Neural cell (in vitro differentiated cells): Measurements from ENCODE around the gene SLC7A6OS. TPM values are rescaled to one million over a fixed set of nuclear protein-coding genes. Genes with fewer than 3 reads are reported as not detected.
A peak's percentile ranks its signal among the peaks of the same experiment; 100 is the strongest.

Source experiments
- H2AFZ ChIP-seq: fragments of 200-600, 300-800 bp; sonication (generic), shearing (Covaris generic); 2 replicates; pipeline ENCODE4 v1.6.0; 2014; ENCODE audit warnings: low read depth, mild to moderate bottlenecking, antibody characterized with exemption, low read length, moderate library complexity
- H3F3A ChIP-seq: fragments of 200-600 bp; shearing (Covaris generic); 2 replicates; pipeline ENCODE4 v1.6.1; 2016; ENCODE audit warnings: mild to moderate bottlenecking, moderate library complexity, mixed read lengths, antibody characterized with exemption, low read length; ENCODE audit not compliant: insufficient read depth, poor library complexity, severe bottlenecking
- H3K27ac ChIP-seq: fragments of 200-600, 300-800 bp; sonication (generic), shearing (Covaris generic); 2 replicates; pipeline ENCODE4 v1.5.1; 2014; ENCODE audit warnings: mild to moderate bottlenecking, low read length, moderate library complexity
- H3K27me3 ChIP-seq: fragments of 300-800, 200-600 bp; sonication (generic), shearing (Covaris generic); 2 replicates; pipeline ENCODE4 v1.6.0; 2014; ENCODE audit warnings: mild to moderate bottlenecking, low read depth, low read length, moderate library complexity; ENCODE audit not compliant: insufficient read depth
- H3K36me3 ChIP-seq: fragments of 300-800, 200-600 bp; sonication (generic), shearing (Covaris generic); 2 replicates; pipeline ENCODE4 v1.5.1; 2014; ENCODE audit warnings: mild to moderate bottlenecking, antibody characterized with exemption, low read length, moderate library complexity; ENCODE audit not compliant: insufficient read depth
- H3K4me2 ChIP-seq: fragments of 300-800, 200-600 bp; sonication (generic), shearing (Covaris generic); 2 replicates; pipeline ENCODE4 v1.6.0; 2014; ENCODE audit warnings: mild to moderate bottlenecking, low read length
- H3K4me3 ChIP-seq: fragments of 300-800, 200-600 bp; sonication (generic), shearing (Covaris generic); 2 replicates; pipeline ENCODE4 v1.5.1; 2014; ENCODE audit warnings: mild to moderate bottlenecking, low read length, moderate library complexity
- H3K79me2 ChIP-seq: fragments of 200-600 bp; shearing (Covaris generic); replicated peaks from 2 replicates; pipeline ENCODE4 v1.6.0; 2014; ENCODE audit warnings: mild to moderate bottlenecking, low read length, moderate library complexity; ENCODE audit not compliant: insufficient read depth
- H3K9ac ChIP-seq: fragments of 300-800, 200-600 bp; sonication (generic), shearing (Covaris generic); 2 replicates; pipeline ENCODE4 v1.6.1; 2016; ENCODE audit warnings: mild to moderate bottlenecking, low read length, mixed read lengths
- H3K9me2 ChIP-seq: fragments of 200-600 bp; shearing (Covaris generic); 2 replicates; pipeline ENCODE4 v1.6.1; 2016; ENCODE audit warnings: mild to moderate bottlenecking, low read length, mixed read lengths; ENCODE audit not compliant: insufficient read depth
- H3K9me3 ChIP-seq: fragments of 200-600, 300-800 bp; sonication (generic), shearing (Covaris generic); 2 replicates; pipeline ENCODE4 v1.6.1; 2016; ENCODE audit warnings: mild to moderate bottlenecking, mixed run types, low read length, moderate library complexity, mixed read lengths
- H4K20me1 ChIP-seq: fragments of 200-600 bp; shearing (Covaris generic); 2 replicates; pipeline ENCODE4 v1.6.1; 2016; ENCODE audit warnings: mild to moderate bottlenecking, mixed run types; ENCODE audit not compliant: insufficient read depth
- EP300 ChIP-seq: fragments of 450-650 bp; conservative IDR thresholded peaks from 2 replicates; pipeline ENCODE4 v1.6.1; 2014; ENCODE audit warnings: antibody characterized with exemption, mild to moderate bottlenecking, moderate library complexity; ENCODE audit not compliant: poor library complexity, severe bottlenecking
- EZH2 ChIP-seq: fragments of 200-600, 300-800 bp; shearing (Covaris generic), sonication (generic); IDR thresholded peaks from 2 replicates; pipeline ENCODE4 v1.6.1; 2014; ENCODE audit warnings: antibody characterized with exemption, low read length, borderline replicate concordance, mild to moderate bottlenecking; ENCODE audit not compliant: insufficient read depth, poor library complexity, severe bottlenecking
- MXI1 ChIP-seq: fragments of 450-650 bp; conservative IDR thresholded peaks from 2 replicates; pipeline ENCODE4 v1.6.1; 2014; ENCODE audit warnings: antibody characterized with exemption, mild to moderate bottlenecking; ENCODE audit not compliant: poor library complexity, severe bottlenecking
- POLR2AphosphoS5 ChIP-seq: IDR thresholded peaks from 2 replicates; pipeline ENCODE4 v1.6.1; 2012
- RAD21 ChIP-seq: fragments of 450-650 bp; conservative IDR thresholded peaks from 2 replicates; pipeline ENCODE4 v1.6.1; 2014; ENCODE audit warnings: antibody characterized with exemption, mild to moderate bottlenecking, moderate library complexity
- SMC3 ChIP-seq: fragments of 450-650 bp; conservative IDR thresholded peaks from 2 replicates; pipeline ENCODE4 v1.6.1; 2014; ENCODE audit warnings: antibody characterized with exemption, mild to moderate bottlenecking, moderate library complexity; ENCODE audit not compliant: poor library complexity
- TAF1 ChIP-seq: IDR thresholded peaks from 2 replicates; pipeline ENCODE4 v1.6.1; 2012; ENCODE audit warnings: low read depth
- polyA plus RNA-seq: library from polyadenylated mRNA; depleted of rRNA; stranded (reverse); fragments of >200 nt; gene quantifications from 2 replicates; pipeline ENCODE4 v1.2.3, GENCODE V29; 2014
- TF ChIP-seq, protein P1 (sequence below): fragments of 450-650 bp; IDR thresholded peaks from 2 replicates; pipeline ENCODE4 v1.5.1; 2014; ENCODE audit warnings: antibody characterized with exemption, mild to moderate bottlenecking, moderate library complexity; ENCODE audit not compliant: poor library complexity, severe bottlenecking
- TF ChIP-seq, protein P2 (sequence below): IDR thresholded peaks from 2 replicates; pipeline ENCODE4 v1.6.1; 2012; ENCODE audit warnings: borderline replicate concordance

Gene SLC7A6OS
- polyA plus RNA-seq, 1 donor from 2014 or later, result 21.3 TPM

DNA sequence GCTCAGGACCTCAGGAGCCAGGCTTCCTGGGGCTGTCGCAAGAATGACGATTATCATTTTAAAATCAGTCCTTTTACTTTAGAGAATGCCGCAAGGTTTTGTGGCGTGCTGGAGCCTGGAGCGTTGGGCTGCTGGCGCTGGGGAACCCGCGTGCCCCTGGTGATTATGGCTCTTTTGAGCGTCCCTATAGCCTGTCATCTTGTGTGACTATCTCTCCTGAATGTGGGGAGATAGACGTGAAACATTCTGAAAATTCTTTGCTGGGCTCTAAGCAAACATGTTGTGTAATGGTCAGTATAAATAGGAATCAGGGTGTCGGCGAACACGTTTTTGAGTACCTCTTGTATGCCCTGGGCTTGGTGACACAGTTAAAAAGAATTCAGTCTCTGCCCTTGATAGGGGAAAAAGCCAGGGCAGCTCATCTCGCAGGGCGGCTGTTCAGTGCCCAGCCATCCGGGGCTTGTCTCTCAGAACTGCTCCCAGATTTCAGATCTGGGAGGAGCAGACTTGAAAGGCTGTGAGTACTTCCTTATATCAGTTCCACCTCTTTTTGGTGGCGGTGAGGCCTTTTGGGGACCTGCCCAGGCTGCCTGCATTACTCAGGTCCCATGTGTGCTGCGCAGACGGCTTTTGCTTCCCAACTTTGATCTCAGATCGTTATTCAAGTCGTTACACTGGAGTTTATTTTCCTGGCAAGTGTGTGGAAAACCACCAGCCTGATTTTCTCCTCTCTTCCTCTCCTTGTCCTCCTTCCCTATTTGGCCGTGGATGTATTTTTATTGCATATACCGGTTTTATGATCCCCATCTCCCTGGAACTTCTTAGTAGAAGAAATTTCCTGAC, 45.4 kb downstream of the SLC7A6OS start:
- Histone ChIP-seq H3K36me3 (no peaks in the 10 kb centered on the region), H3K27me3 (no peaks in the 10 kb centered on the region), H2AFZ (peak overlapping the region; percentile 69), H3K4me2 (peak overlapping the region; percentile 36), H4K20me1 (no peaks in the 10 kb centered on the region), H3F3A (peaks cover 3% of the 10 kb centered on the region), H3K79me2 (no peaks in the 10 kb centered on the region), H3K9ac (peak overlapping the region; percentile 81), H3K9me2 (no peaks in the 10 kb centered on the region), H3K27ac (peak overlapping the region; percentile 68), H3K4me3 (peak overlapping the region; percentile 97), H3K9me3 (no peaks in the 10 kb centered on the region)
- TF ChIP-seq TAF1 (no peak), SMC3 (no peak), RAD21 (no peak), POLR2AphosphoS5 (no peak), MXI1 (no peak), EP300 (no peak)
- TF ChIP-seq, protein P1, sequence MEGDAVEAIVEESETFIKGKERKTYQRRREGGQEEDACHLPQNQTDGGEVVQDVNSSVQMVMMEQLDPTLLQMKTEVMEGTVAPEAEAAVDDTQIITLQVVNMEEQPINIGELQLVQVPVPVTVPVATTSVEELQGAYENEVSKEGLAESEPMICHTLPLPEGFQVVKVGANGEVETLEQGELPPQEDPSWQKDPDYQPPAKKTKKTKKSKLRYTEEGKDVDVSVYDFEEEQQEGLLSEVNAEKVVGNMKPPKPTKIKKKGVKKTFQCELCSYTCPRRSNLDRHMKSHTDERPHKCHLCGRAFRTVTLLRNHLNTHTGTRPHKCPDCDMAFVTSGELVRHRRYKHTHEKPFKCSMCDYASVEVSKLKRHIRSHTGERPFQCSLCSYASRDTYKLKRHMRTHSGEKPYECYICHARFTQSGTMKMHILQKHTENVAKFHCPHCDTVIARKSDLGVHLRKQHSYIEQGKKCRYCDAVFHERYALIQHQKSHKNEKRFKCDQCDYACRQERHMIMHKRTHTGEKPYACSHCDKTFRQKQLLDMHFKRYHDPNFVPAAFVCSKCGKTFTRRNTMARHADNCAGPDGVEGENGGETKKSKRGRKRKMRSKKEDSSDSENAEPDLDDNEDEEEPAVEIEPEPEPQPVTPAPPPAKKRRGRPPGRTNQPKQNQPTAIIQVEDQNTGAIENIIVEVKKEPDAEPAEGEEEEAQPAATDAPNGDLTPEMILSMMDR, result no peak
- TF ChIP-seq, protein P2, sequence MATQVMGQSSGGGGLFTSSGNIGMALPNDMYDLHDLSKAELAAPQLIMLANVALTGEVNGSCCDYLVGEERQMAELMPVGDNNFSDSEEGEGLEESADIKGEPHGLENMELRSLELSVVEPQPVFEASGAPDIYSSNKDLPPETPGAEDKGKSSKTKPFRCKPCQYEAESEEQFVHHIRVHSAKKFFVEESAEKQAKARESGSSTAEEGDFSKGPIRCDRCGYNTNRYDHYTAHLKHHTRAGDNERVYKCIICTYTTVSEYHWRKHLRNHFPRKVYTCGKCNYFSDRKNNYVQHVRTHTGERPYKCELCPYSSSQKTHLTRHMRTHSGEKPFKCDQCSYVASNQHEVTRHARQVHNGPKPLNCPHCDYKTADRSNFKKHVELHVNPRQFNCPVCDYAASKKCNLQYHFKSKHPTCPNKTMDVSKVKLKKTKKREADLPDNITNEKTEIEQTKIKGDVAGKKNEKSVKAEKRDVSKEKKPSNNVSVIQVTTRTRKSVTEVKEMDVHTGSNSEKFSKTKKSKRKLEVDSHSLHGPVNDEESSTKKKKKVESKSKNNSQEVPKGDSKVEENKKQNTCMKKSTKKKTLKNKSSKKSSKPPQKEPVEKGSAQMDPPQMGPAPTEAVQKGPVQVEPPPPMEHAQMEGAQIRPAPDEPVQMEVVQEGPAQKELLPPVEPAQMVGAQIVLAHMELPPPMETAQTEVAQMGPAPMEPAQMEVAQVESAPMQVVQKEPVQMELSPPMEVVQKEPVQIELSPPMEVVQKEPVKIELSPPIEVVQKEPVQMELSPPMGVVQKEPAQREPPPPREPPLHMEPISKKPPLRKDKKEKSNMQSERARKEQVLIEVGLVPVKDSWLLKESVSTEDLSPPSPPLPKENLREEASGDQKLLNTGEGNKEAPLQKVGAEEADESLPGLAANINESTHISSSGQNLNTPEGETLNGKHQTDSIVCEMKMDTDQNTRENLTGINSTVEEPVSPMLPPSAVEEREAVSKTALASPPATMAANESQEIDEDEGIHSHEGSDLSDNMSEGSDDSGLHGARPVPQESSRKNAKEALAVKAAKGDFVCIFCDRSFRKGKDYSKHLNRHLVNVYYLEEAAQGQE, result no peak

DNA sequence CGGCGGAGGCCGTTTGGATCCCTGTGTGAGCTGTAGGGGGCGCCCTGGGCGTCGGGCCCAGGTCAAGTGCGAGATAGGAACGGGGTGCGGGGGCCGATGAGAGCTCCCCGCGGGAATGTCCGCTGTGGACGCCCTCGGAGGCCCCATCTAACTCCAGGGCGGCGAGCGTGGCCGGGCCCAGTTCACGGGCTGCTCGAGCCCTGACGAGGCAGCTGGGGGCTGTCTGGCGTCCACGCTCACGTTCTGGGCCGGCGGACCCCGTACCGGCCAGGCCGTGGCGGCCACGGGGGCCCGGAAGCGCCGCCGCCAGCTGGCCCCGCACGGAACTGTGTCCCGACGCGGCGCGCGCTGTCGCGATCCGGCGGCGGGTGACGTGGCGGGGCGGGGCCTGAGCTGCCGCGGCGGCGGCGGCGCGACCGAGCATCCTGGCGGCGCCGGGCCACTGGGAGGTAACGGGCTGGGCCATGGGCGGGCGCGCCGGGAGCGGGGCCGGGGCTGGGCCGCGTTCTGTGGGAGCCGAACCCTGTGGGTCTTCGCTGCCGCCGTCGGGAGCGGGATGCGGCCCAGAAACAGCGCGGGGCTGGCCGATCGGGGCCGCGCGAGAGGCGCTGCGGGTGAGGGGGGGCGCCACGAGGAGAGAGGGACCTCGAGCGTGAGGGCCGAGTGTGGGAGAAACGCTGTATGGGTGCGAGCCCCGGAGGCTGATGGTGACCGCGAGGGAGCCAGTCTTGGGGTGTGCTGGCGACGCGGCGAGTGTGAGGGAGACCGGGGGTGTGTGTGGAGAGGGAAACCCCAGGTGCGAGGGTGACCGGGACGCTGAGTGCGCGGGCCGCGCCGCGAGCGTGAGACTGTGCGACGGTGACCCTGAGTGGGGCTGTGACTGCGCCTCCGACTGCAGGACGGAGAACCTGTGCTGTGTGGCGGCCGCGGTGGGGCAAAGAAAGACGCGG, 46.3 kb downstream of the SLC7A6OS start, which contains the start of gene SLC7A6:
Gene SLC7A6, plus strand, starts transcription at position 399 of the 950 bp plus-strand sequence. CDS start 10,201 bp downstream, outside the sequence.
- peak within 1 kb of the TSS; percentile 97 for H3K4me3 ChIP-seq
- TF ChIP-seq, protein P1, result peak; percentile 85
- TF ChIP-seq EZH2, result no peak
- TF ChIP-seq TAF1, result no peak
- TF ChIP-seq, protein P2, result peak; percentile 71
- peak; percentile 61 for TF ChIP-seq POLR2AphosphoS5
- peak; percentile 52 for TF ChIP-seq EP300
- TF ChIP-seq MXI1, result peak; percentile 94
- TF ChIP-seq RAD21, result peak; percentile 26
- peak; percentile 43 for TF ChIP-seq SMC3
- H3K27me3 ChIP-seq, result no peaks in the 10 kb centered on the region
- peaks cover 3% of the 10 kb centered on the region for H3F3A ChIP-seq
- H3K9me2 ChIP-seq, result no peaks in the 10 kb centered on the region
- H4K20me1 ChIP-seq, result no peaks in the 10 kb centered on the region
- H3K79me2 ChIP-seq, result no peaks in the 10 kb centered on the region
- peak within 1 kb of the TSS; percentile 69 for H2AFZ ChIP-seq
- H3K9me3 ChIP-seq, result no peaks in the 10 kb centered on the region
- H3K9ac ChIP-seq, result peak within 1 kb of the TSS; percentile 81
- H3K27ac ChIP-seq, result peak within 1 kb of the TSS; percentile 68
- H3K4me2 ChIP-seq, result peak within 1 kb of the TSS; percentile 36
- H3K36me3 ChIP-seq, result no peaks in the 10 kb centered on the region
